HG03354 (cell line): ENCODE data around the gene SIRT5.

Source experiments
- ATAC-seq: cut with Tn5 transposase; IDR thresholded peaks from one replicate; pipeline ENCODE4 v1.9.1; 2021; ENCODE audit warnings: mild to moderate bottlenecking; ENCODE audit not compliant: unreplicated experiment, poor library complexity, severe bottlenecking

The SIRT5 gene

DNA sequence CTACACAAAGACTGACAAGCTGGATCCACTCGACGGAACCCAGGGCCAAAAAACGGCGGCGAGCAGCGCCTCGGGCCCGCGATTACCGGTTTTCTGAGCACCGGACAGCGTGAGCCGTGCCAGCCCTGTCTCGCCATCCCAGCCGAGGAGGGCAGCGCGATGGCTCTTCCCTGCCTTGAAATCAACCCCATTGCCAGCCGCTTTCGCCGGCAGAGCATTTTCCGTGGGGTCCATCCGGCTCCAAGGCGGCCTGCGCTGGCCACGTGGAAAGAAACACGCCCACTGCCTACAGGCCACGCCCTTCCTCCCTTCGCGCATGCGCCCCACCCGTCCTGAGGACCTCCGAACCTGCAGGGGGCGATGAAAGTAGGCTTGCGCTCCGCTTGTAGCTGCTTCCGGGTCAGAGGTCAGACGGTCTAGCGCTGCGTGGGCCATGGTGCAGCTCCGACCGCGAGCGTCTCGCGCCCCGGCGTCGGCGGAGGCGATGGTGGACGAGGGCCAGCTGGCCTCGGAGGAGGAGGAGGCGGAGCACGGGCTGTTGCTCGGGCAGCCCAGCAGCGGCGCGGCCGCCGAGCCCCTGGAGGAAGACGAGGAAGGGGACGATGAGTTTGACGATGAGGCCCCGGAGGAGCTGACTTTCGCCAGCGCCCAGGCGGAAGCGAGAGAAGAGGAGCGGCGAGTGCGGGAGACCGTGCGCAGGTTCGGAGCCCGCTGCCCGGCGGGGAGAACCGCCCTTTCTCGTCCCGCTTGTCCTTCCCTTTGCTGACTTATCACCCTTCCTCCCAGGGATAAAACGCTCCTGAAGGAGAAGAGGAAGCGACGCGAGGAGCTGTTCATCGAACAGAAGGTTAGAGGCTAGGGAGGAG lies 40.8 kb downstream of the SIRT5 start, which contains the start of gene NOL7:
TSS of gene NOL7 (plus strand) at position 410 of the 866 bp plus-strand sequence. CDS start at position 434, 24 bp downstream.
- peak; percentile 89 for ATAC-seq

DNA sequence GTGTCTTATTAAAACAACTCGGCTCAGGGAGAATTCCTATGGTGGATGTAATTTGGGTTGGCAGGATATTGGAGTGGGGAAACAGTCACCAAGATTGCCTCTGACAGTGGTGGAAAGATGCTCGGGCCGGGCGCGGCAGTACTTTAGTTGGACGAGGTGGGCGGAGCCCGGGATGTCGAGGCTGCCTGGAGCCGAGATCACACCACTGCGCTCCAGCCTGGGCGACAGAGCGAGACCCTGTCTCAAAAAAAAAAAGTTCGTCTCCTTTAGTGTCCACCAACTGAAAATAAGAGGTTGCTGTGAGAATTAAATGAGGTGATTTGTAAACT lies 41.4 kb downstream of the SIRT5 start:
- peak; percentile 36 for ATAC-seq

DNA sequence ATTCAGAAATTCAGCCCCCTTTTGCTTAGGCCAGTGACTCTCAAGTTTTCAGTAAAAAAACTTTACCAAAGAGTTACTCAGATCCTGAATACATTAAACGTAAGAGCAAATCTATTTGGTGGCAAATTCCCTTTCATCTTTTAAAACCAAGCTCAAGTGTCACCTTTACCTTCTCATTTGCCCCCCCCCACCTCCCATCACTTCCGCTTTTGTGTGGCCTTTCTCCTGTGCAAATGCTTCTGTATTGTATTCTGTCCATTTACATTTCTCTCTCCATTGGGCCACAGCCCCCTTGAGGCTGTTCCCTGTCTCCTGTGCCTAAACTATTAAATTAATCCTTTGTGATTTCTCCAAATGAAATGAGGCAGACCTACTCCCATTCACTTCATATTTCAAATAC lies 42.7 kb downstream of the SIRT5 start:
- ATAC-seq: no peak

DNA sequence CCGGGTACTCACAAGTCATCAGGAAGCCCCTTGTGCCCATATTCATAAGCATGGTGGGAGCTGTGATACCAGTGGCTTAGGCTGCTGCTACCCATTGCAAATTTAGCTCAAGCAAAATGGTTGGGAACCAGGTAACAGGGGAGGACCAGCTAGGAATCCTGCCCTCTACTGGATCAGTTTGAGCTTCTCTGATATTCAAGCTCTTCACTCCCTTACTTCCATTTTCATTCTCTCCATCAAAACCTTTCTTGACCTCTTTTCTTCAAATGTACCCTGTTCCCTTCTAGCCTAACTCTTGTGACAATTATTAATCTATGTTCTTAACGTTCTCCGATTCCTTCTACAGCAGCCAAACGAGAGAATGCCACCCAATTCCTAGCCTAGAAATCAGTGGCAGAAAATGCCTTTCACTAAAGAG lies 50.5 kb downstream of the SIRT5 start:
- peak; percentile 65 for ATAC-seq

DNA sequence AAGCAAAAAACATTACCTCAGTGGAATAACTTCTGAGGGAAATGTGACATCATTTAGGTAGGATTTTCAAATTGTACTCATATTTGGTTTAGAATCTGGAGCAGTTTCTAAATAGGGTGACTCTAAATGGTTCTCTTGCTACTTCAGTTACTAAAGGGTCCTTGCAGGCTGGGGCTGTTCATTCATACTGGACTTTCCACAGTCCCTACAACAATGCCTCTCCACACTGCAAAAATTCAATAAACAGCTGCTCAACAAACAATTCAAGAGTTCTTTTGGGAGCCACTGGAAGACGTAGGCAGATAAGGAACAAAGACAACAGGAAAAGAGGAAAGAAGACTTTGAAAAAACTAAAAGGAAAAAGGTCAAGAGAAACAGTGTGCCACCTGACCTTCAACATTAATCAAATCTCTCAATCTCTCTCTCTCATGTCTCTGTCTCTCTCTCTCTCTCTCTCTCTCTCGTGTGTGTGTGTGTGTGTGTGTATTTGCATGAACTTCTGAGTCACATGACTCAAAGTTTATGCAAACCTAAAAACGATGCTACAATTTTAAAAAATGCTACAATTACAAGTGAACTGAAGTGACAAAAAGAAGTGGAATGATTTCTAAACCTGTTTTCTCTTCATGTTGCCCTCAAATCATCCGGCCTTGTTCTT lies 55.2 kb downstream of the SIRT5 start:
- no peak for ATAC-seq

DNA sequence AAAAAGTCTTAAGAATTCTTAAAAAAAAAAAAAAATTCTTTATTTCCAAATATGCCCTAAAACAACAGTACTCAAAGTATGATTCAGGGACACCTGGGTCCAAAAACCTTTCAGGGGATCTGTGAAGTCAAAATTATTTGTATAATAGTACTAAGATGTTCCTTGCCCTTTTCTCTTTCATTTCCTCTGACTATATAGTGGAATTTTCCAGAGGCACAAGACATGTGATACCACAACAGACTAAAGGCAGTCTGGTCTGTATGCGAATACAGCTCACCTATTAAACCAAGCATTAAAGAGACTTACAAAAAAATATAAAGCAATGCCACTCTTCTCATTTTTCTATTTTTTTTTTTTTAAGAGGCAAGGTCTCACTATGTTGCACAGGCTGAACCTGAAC lies 56.1 kb downstream of the SIRT5 start:
- ATAC-seq: no peak

DNA sequence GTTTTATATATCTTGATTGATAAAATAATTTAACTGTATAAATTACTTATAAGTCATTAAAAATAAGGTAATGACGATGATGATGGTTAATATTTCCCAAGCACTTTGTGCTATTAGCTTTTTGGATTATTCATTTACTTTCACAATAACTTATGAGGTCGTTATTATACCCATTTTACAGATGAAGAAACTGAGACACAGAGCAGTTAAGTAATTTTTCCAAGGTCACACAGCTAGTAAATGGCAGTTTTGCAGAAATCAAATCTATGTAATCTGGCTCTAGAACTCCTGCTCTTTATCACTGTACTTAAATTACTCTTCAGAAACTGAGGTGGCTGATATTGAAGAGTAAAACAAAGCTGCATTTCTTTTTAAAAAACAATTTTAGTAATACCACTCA lies 58.9 kb downstream of the SIRT5 start:
- ATAC-seq: no peak

DNA sequence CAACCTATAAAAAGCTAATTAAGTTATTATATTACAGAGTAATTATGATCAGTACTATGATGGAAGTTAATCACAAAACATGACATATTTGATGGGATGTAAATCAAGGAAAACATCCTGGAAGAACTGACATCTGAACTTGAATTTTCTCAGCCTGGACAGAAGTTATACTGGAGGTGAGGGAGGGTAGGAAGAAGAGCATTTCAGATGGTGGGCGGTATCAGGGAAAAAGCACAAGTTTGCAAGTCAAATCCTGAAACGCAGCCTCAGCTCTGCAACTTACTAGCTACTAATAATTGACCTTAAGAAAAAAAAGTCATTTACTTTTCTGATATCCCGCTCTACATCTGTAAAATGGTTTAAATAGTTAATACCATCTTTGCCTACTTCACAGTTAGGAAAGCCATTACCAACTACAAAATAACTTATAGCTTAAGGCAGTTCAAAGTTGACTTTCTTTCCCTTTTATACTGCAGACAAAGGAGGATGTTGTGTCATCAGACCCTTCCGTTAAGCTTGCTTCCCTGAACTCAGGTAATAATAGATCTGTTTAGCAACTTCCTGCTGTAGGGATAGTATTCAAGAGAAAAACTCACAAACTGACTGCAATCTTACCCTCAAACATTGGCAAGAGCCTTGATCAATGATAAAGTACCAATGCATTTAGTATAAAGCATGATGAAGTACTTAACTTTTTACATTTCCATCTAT lies 61.7 kb downstream of the SIRT5 start:
- ATAC-seq: no peak

DNA sequence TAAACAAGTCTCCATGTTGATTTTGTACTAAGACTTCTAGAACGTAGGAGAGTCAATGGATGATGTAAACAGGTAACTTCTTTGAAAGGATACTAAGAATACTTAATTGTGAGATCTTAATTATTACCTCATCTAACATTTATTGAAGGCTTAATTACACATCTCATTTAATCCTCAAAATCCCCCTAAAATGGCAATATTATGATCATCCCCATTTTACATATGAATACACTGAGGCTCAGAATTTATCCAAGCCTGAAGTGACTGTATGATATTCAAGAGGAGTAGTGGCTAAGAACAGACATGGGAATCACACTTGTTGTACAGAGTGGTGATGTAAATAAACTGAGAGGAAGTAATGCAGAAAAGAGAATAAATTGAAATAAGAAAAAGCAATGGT lies 63.6 kb downstream of the SIRT5 start:
- no peak for ATAC-seq

DNA sequence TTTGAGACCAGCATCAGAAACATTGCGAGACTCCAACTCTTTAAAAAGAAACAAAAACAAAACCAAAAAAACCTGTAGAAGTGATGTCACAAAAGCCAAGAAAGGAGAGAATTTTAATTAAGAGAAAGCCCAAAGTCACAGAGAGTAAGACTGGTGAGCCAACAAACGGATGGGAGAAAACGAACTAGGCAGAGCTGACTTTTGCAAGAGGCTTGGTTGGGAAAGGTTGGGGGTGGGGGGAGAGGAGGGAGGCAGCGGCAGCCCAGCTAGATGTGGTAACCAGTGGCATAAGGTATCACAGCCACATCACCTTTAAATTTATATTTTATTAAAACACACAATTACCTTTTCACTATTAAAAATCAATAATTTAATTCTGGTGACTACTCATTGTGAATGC lies 64.2 kb downstream of the SIRT5 start:
- no peak for ATAC-seq

DNA sequence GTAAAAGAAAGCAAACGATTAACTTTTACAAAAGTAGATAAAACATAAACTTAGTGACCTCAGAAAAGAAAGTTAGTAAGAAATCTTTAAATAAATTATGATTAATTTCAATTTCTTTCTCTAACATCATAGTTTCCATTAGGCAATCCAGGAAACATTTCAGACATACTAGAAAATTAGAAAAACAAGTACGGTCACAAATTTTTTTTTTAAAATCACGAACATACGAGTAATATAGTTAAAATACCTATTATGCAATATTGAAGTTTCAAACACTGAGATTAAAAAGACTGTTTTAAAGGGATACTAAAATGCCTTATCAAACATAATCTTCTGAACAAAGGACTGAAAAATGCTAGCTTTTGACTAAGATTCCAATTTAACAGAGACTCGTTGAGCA lies 66.9 kb downstream of the SIRT5 start:
- no peak for ATAC-seq

DNA sequence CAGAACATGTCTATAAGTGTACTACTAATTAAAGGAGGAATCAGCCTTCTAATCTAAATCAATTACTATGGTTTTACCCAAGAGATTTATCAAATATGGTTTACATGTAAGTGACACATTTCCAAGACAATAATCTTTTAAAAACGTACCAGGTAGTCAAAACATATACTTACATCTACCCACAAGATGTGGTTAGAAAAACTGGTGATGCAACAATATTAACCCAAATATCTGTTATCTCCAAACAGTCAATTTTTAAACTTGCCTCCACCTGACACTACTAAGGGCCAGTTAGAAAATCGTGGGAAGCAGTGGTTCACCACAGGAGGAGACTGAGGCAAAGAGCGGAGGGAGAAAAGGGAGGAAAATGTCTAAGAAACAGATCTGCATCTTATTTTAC lies 68.7 kb downstream of the SIRT5 start:
- ATAC-seq: no peak

DNA sequence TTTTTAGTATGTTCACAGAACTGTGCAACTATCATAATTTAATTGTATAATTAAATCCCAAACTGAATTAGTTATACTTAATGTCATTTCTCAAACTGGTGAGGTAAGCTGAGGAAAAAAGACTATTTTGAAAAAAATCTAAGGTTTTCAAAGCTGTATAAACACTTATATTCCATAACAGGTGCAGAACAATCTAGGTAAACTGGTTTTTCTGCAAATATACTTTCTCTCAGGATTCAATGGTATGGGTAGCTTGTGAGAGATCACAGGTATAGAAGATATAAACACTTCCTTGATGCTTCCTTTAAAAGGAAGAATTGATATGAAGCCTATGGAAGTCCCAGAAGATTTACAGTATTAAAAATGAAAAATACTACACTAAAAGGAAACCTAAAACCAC lies 74.4 kb downstream of the SIRT5 start:
- no peak for ATAC-seq

DNA sequence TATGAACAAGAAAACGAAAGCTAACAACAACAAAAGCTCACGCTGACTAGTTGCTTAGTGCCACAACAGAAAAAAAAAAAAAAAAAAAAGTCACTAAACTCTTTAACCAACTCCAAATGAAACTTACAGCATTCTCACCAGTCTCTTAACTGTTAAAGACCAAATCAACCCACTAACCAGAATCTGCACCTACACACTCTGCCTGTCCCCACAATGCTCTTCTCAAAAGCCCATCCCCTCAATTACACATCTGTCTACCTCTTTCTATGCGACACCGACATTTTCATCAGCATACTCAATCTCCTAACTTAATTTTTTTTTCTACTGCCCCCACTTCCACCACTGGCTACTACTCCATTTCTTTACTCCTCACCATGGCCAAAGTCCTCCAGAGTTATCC lies 75.0 kb downstream of the SIRT5 start:
- no peak for ATAC-seq

DNA sequence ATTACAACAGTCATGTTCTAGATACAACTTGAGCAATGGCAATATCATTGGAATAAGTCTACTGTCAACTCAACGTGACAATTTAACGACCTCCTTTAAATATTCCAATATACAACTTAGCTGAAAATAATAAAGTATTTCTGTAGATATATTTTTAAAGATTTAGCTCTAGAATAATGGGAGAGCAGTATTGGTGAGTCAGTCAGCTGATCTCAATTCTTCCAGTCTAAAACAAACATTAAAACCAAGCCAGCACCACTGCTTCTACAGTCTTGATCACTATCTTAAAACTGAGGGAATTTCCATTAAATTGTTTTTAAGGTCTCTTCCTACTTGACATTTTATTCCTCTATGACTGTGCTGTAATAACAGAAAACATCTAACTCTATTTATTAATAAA lies 78.9 kb downstream of the SIRT5 start:
- ATAC-seq: no peak

DNA sequence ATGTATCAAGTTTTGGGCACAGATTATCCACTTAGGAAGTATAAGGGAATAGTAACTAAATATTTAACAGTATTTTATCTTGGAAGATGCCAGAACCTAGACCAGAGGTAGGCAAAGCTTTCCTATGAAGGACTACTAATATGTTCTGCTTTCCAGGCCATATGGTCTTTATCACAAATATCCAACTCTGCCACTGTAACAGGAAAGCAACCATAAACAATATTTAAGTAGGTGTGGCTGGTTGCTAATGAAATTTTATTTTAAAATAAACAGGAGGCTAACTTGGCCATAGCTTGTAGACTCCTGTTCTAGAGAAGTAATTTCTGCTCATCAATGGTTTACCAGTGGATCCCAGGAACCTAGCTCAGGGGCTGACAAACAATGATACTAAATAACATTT lies 80.1 kb downstream of the SIRT5 start:
- ATAC-seq: no peak

DNA sequence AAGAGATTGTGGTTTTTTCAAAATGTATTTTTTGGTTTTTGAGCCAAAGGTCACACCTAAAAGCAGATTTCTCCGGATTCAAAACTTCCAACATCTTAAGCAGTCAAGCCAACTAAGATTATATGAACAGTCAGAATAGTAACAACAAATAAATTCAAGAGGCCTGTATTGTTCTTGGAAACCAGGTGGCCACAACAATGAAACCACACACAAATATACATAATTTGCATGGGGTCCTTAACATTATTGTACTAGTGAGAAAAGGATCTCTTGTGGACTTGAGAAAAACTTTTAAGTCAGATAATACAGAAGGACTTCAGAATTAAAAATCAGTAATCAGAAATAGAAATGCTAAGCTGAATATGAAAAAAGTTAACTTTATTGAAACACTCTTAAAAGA lies 81.3 kb downstream of the SIRT5 start:
- no peak for ATAC-seq

DNA sequence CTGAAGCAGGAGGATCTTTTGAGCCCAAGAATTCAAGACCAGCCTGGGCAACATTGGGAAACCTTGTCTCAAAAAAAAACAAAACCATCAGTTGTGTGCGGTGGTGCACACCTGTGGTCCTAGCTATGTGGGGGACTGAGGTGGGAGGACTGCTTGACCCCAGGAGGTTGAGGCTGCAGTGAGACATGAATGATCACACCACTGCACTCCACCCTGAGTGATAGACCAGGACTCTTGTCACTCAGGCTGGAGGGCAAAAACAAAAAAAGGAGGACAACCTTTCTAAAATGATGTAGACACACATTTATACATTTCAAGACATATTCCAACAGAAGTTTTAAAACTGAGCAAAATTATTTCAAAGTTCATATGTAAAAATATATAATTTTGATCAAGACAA lies 85.9 kb downstream of the SIRT5 start:
- no peak for ATAC-seq

DNA sequence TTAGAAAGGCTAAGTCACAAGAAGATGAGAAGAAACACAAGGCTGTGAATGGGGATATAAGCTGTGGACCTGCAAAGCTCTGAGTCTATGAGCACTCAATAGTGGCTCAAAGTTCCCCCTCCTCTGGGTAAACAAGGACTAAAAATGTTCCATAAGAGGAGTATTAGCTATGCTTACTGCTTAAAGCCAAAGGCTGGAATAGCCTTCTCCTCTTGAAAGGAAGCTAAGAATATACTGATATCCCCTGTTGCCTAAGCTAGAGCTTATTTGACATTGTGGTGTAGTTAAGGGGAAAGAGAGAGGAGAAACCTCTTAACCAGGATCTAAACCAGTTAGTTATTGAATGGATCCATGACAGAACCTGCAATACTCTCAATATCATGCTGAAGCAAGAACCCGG lies 86.5 kb downstream of the SIRT5 start:
- no peak for ATAC-seq

DNA sequence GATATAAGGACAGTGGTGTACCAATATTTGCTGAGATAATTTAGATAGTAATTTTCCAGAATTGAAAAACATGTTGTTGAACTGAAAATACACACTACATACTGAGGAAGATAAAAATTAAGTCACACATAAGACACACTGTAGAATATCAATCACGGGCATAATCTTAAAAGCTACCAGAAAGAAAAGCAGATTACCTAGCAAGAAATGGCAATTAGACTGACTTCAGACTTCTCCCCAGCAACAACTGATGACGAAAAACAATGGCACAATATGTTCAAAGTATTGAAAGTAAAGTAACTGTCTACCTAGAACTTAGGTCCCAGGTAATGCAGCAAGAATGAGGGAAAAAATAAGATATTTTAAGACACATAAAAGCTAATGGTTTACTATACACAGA lies 87.2 kb downstream of the SIRT5 start:
- ATAC-seq: no peak
